ENCODE results near the gene ATP9A. TPM values are rescaled to one million over a fixed set of nuclear protein-coding genes. Genes with fewer than 3 reads are reported as not detected.
"Not testable (repeated sequence)": the region's sequence is repeated elsewhere in the genome, so short reads cannot be mapped to it uniquely, and the experiment has no call there.

The ATP9A gene
- total RNA-seq, 1 experiment from 2014 or later: 18.6 TPM

- no peaks in the 10 kb centered on the region for H3K9me2 ChIP-seq (ENCODE audit: insufficient read depth)
- H3K4me2 ChIP-seq: no peak overlapping the region
- no peak overlapping the region for H3K27ac ChIP-seq
- H2AFZ ChIP-seq: no peak overlapping the region
- H3F3A ChIP-seq (ENCODE audit: insufficient read depth, low read depth): no peaks in the 10 kb centered on the region
- DNase-seq: no peak
- TF ChIP-seq CTCF (conservative IDR thresholded peaks at IDR 0.05): no peak
- TF ChIP-seq EZH2 (IDR thresholded peaks at IDR 0.05; ENCODE audit: low read depth): no peak
- no peaks in the 10 kb centered on the region for H3K27me3 ChIP-seq (ENCODE audit: insufficient read depth, low read depth)
- H4K20me1 ChIP-seq (ENCODE audit: insufficient read depth): no peaks in the 10 kb centered on the region
- intact Hi-C loops (cut with micrococcal nuclease; ENCODE audit: unreplicated experiment): no loop called here
- H3K9me3 ChIP-seq (ENCODE audit: insufficient read depth, low read depth): no peaks in the 10 kb centered on the region
- no peaks in the 10 kb centered on the region for H3K79me2 ChIP-seq (ENCODE audit: low read depth)
- ChIA-PET CTCF (interaction anchor here (0.6 kb wide), 1 partner anchor 132 kb away, joined by 7 read pairs; no protein-coding TSS in a partner anchor), POLR2A (ENCODE audit: unreplicated experiment) (no interaction called here)
- BruUV-seq (replicated peaks): no TSS peak
- H3K4me3 ChIP-seq: no peak overlapping the region
- H3K4me1 ChIP-seq (replicated peaks; ENCODE audit: insufficient read depth): no peaks in the 10 kb centered on the region
- H3K36me3 ChIP-seq (ENCODE audit: low read depth): no peaks in the 10 kb centered on the region
Measured at GRCh38 chr20:51789434-51789833, 21.2 kb upstream of the ATP9A start.

GRCh38 chr20:51788822-51789221, 20.6 kb upstream of the ATP9A start:
- Histone ChIP-seq H3K27ac (no peak overlapping the region), H3K9me2 (ENCODE audit: insufficient read depth) (no peaks in the 10 kb centered on the region), H4K20me1 (ENCODE audit: insufficient read depth) (no peaks in the 10 kb centered on the region), H3K9me3 (ENCODE audit: insufficient read depth, low read depth) (no peaks in the 10 kb centered on the region), H3K36me3 (ENCODE audit: low read depth) (no peaks in the 10 kb centered on the region), H3K4me1 (replicated peaks; ENCODE audit: insufficient read depth) (no peaks in the 10 kb centered on the region), H3K27me3 (ENCODE audit: insufficient read depth, low read depth) (no peaks in the 10 kb centered on the region), H2AFZ (no peak overlapping the region), H3K4me3 (no peak overlapping the region), H3K4me2 (no peak overlapping the region), H3F3A (ENCODE audit: insufficient read depth, low read depth) (no peaks in the 10 kb centered on the region), H3K79me2 (ENCODE audit: low read depth) (no peaks in the 10 kb centered on the region)
- CTCF ChIA-PET: no interaction called here
- intact Hi-C loops (cut with micrococcal nuclease; ENCODE audit: unreplicated experiment): no loop called here
- no TSS peak for BruUV-seq (replicated peaks)
- DNase-seq: no peak
- POLR2A ChIA-PET (ENCODE audit: unreplicated experiment): no interaction called here
- TF ChIP-seq CTCF (conservative IDR thresholded peaks at IDR 0.05) (no peak), EZH2 (IDR thresholded peaks at IDR 0.05; ENCODE audit: low read depth) (no peak)

GRCh38 chr20:51784299-51784698, 16.1 kb upstream of the ATP9A start:
- TF ChIP-seq CTCF (conservative IDR thresholded peaks at IDR 0.05) (no peak), EZH2 (IDR thresholded peaks at IDR 0.05; ENCODE audit: low read depth) (no peak)
- H3K36me3 ChIP-seq (ENCODE audit: low read depth): no peaks in the 10 kb centered on the region
- H3K27me3 ChIP-seq (ENCODE audit: insufficient read depth, low read depth): no peaks in the 10 kb centered on the region
- H3K4me1 ChIP-seq (replicated peaks; ENCODE audit: insufficient read depth): no peaks in the 10 kb centered on the region
- H2AFZ ChIP-seq: no peak overlapping the region
- intact Hi-C loops (cut with micrococcal nuclease; ENCODE audit: unreplicated experiment): no loop called here
- H3K4me3 ChIP-seq: no peak overlapping the region
- DNase-seq: no peak
- H3K4me2 ChIP-seq: no peak overlapping the region
- no TSS peak for BruUV-seq (replicated peaks)
- CTCF ChIA-PET: no interaction called here
- H3K27ac ChIP-seq: no peak overlapping the region
- POLR2A ChIA-PET (ENCODE audit: unreplicated experiment): interaction anchor here (0.6 kb wide), 1 partner anchor 275 kb away, joined by 8 read pairs; no protein-coding TSS in a partner anchor
- no peaks in the 10 kb centered on the region for H3K79me2 ChIP-seq (ENCODE audit: low read depth)
- no peaks in the 10 kb centered on the region for H3K9me2 ChIP-seq (ENCODE audit: insufficient read depth)
- 0 out of 2 replicates have a peak, but pooled peaks cover 6% of the 10 kb centered on the region for H3K9me3 ChIP-seq (ENCODE audit: insufficient read depth, low read depth)
- no peaks in the 10 kb centered on the region for H4K20me1 ChIP-seq (ENCODE audit: insufficient read depth)
- H3F3A ChIP-seq (ENCODE audit: insufficient read depth, low read depth): no peaks in the 10 kb centered on the region; the same call in 1 of the 2 replicates

- H3K4me1 ChIP-seq (replicated peaks; ENCODE audit: insufficient read depth); H4K20me1 ChIP-seq (ENCODE audit: insufficient read depth); CTCF ChIA-PET; POLR2A ChIA-PET (ENCODE audit: unreplicated experiment); H3K36me3 ChIP-seq (ENCODE audit: low read depth); intact Hi-C loops (cut with micrococcal nuclease; ENCODE audit: unreplicated experiment); BruUV-seq (replicated peaks); H3K4me3 ChIP-seq; DNase-seq; H2AFZ ChIP-seq; H3K27ac ChIP-seq; H3K27me3 ChIP-seq (ENCODE audit: insufficient read depth, low read depth); H3K79me2 ChIP-seq (ENCODE audit: low read depth); H3F3A ChIP-seq (ENCODE audit: insufficient read depth, low read depth); H3K9me2 ChIP-seq (ENCODE audit: insufficient read depth); H3K4me2 ChIP-seq: not testable (repeated sequence)
- H3K9me3 ChIP-seq (ENCODE audit: insufficient read depth, low read depth): 0 out of 2 replicates have a peak, but pooled peaks cover 15% of the 10 kb centered on the region
Measured at GRCh38 chr20:51778229-51778759, 10.1 kb upstream of the ATP9A start.
